ENCODE measurements around the gene SOD2.
"Not testable (repeated sequence)": the region's sequence is repeated elsewhere in the genome, so short reads cannot be mapped to it uniquely, and the experiment has no call there.

The SOD2 gene

DNA sequence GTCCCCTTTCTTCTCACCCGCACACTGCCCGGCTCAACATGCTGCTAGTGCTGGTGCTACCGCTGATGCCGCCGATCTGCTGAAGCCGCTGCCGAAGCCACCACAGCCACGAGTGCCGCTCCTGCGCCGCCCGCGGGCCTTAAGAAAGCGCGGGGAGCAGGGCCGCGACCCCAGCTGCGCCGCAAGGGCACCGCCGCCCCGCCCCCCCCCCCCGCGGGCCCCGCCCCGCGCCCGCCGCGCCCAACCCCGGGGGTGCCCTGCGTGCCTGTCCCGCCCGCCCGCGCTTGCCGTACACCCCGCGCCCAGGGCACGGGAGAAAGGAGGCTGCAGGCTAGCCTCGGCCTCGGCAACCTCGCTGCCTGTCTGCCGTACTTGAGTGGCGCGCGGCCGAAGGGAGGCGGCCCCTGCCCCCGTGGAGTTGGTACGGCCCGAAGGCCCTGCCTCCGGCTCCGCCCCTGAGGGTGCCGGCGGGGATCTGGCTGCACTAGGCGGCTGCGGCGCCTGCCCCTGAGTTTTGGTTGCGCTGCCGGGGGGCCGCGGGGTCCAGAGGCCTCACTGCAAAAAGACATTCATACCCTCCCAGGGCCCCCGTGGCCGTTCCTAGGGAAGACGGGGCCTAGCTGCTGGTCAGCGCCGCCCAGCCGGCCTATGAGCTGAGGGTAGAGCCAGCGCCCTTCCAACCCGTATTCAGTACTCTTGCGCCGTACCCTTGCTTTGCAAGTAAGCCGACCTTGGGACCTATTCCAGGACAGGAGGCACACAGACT is at the start of gene SOD2:
Gene SOD2 (minus strand): TSS at position 114 of the 766 bp plus-strand sequence. CDS start 74 bp downstream, at position 40.
- DNase-seq = peak; percentile 68

DNA sequence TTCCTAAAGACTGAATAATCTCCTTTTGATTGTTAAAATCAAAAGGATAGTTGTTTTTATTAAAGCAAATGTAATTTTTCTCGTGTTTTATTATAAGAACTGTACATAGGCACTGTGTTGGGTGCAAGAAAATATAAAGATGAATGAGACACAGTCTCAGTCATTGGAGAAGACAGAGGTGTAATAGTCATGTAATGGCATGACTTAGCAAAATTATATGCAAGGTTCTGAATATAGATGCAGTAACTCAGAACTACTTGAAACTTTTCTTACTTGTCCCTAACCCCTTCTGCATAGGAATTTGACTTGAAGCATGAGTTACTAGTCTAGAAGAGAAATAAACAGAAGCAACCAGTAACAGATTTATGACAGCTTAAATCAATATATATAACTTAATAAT is 49.1 kb upstream of the SOD2 start:
- DNase-seq = no peak

DNA sequence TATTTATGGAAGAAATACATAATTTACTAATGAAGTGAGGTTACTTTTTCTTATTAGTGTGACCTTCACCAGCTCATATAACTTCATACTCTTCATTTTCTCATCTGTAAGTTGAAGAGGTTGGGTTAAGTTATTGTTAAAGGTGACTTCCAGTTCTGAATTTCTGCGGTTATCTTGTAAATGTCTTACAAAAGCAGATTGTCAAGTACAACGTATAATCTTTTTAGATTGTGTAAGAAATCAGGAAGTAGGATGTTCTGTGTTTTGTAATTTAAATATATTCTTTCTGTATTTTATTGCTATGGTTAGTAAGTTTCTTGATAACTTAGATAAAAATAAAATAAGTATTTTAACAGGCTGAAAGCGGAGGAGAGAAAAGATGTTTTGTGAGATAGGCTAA is 46.3 kb upstream of the SOD2 start:
- DNase-seq = no peak

DNA sequence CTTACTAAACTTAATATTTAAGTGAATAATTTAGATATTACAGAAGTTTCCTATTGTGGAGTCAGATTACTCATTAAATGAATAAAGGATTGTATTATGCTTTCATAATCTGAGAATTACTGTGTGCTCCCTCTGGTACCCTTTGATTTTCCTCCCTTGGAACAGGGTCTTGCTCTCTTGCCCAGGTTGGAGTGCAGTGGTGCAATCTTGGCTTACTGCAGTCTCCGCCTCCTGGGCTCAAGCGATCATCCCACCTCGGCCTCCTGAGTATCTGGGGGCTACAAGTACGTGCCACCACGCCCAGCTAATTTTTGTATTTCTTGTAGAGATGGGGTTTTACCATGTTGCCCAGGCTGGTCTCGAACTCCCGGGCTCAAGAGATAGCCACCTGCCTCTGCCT is 43.9 kb upstream of the SOD2 start:
- DNase-seq = no peak

DNA sequence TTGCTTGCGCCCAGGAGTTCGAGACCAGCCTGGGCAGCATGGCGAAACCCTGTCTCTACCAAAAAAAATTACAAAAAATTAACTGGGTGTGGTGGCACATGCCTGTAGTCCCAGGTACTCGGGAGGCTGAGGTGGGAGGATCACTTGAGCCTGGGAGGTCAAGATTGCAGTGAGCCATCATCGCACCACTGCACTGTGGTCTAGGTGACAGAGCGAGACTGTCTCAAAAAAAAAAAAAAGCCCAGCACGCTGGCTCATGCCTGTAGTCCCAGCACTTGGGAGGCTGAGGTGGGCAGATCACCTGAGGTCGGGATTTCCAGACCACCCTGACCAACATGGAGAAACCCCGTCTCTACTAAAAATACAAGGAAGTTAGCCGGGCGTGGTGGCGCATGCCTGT is 40.4 kb upstream of the SOD2 start:
- not testable (repeated sequence) for DNase-seq

DNA sequence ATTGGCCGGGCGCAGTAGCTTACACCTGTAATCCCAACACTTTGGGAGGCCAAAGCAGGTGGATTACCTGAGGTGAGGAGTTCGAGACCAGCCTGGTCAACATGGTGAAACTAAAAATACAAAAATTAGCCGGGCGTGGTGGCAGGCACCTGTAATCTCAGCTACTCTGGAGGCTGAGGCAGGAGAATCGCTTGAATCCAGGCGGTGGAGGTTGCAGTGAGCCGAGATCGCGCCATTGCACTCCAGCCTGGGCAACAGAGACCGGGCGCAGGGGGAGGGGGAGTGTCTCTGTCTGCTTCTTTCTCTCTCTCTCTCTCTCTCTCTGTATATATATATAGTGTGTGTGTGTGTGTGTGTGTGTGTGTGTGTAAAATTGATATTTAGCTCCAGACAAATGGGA is 39.5 kb upstream of the SOD2 start:
- DNase-seq = not testable (repeated sequence)

DNA sequence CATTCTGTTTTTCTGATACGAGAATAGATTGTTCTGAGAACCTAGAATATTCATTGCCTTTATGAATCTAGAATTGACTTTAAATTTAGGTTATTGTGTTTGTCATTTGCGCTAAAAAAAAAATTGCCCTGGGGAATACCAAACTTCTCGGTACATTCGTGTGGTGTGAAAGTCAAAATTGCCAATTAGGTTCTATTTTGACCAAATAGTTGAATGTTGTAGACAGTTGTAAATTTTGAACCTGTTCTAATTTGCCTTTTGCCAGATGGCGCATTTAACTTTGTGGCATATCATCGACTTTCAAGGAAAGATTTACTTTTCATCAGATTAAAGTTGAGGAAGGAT is 37.3 kb upstream of the SOD2 start:
- DNase-seq = no peak

DNA sequence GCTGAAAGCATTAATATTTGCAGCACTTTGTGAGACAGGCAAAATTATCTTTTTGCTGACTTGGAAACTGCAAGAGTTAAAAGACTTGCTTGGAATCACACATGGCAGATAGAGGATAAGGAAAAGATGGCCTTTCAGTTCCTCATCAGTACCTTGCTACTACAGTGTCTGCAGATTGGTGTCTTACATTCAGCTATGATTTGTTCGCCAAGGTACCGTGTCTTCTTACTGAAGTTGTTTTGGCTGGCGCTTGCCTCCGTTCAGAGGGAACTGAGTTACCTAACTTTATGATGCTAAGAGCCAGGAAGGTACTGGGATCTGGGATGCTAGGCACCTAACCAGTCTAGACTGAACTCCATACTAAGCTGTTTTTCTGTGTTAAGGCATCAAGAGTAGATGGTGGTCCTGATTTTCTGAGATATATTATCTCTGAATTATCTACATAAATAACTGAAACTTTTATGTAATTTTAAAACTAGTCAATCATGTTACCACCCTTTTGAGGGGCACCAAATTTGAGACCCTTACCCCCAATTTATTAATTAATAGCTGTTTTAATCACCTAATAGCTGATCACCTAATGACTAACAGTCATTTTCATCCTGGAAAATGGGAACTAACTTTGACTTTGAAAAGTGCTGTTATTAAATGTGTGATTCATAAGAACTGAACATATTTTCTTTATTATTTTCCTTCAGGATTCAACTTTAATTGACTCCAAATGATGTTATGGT is 36.7 kb upstream of the SOD2 start:
- DNase-seq = no peak

DNA sequence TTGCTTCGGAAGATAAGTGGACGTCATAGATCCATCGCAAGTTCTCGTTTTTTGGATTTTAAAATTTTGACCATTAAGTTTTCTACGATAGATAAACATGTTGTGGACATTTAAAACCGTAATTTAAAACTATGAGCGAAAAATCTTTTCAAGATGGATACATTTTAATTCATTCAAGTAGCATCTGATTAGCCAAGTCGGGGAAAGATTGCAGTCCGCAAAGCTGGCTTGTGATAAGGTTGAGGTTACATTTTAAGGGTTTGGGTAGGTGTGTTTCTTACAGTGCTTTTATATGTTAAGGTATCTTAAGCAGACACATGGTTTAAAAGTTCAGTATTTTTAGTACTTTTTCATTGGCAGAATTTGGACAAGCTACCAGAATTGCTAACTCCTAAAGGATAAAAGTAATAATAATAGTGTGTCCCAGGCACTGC is 35.5 kb upstream of the SOD2 start:
- DNase-seq = no peak

DNA sequence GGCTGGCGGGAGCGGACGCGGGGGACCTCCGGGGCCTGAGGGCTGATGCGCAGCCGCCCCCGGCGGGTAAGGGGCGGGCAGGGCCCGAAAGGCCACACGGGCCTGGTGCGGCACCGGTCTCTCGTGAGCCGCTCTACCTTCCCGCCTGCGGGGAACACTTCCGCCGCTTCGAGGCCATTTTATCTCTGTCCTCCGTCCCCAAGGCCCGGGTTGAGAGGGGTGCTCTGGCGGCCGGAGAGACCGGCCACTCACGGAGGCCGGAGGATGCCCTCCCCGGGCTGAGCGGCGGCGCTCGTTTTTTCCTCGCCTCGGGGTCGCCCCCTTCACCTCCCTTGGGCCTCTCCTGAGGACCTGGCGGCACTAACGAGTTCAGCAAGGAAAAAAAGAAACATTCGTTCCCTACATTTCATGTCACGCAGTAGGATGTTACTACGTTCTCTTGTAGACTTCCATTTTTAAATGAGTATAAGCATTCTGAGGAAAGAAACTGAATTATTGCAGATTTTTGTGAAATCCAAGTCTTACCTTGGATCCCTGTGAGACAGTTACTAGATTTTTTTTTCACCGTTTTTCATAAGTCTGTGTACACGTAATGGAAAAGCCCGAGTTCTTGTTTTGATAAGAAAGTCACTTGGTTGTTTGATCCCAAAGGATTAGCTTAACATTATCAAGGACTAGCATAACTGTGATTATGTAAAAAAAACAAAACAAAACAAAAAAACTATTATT is 34.8 kb upstream of the SOD2 start:
- peak; percentile 34 for DNase-seq

DNA sequence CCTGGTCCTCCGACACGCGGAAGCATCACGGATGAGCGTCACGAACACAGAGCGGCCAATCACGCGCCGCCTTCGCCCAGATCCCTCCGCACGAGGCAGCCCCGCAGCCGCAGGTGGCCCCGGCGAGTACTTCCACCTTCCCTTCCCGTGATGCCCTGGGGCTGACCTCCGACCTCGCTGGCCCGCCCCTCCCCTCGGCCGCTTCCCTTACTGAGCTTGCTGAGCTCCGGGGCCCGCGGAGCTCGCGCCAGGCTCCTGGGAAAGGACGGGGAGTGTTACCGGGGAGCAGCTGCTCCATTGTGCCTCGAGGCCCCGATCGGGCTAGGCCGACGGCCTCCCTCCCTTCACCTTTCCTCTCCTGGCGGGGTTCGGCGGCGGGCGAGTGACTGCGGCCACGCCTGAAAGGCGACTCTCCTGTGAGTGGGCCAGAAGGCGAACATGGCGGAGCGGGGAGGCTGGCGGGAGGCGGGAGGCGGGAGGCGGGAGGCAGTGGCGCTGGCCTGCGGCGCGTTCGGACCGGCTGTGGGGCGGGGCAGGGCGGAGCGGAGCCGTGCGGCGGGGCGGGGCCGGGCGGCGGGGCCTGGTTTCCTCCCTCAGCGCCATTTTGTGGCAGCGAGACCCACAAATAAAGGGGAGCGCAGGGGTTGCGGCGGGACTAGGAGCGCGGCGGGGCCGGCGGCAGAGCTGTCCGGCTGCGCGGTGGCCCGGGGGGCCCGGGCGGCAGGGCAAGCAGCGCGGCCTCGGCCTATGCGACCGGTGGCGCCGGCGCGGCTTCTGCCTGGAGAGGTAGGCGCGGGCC is 34.1 kb upstream of the SOD2 start, which contains the start of gene WTAP:
Gene WTAP (plus strand): TSS at position 589 of the 799 bp plus-strand sequence. CDS start 8,760 bp downstream, outside the sequence.
- peak; percentile 94 for DNase-seq

DNA sequence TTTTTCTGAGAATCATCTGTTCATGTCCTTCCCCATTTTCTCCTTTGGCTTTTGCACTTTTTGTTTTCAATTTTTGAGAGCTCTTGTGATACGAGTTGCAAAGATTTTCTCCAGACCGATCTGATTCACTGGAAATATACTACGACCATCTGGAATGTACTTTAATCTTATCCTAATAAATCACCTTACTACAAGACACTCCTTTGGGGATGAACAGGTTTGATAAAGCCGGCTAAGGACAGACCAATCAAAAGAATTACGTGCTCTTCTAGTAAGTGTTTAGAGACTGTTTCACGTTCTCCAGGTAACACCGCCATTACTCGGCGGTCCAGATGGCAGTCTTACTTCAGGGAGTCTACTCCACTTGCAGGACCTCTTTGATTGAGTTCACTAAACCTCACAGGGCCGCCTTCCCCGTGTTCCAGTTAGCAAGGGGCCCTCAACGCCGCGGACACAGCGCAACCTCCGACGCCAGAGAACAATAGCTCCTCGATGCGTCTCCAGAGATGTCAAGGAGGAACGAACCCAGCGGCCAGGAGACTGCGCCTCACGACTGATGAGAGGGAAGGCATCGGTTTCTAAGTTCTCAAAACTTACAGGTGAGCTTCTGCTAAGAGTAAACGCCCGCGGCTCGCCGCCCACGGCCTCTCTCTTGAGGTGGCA is 33.3 kb upstream of the SOD2 start:
- peak; percentile 35 for DNase-seq

DNA sequence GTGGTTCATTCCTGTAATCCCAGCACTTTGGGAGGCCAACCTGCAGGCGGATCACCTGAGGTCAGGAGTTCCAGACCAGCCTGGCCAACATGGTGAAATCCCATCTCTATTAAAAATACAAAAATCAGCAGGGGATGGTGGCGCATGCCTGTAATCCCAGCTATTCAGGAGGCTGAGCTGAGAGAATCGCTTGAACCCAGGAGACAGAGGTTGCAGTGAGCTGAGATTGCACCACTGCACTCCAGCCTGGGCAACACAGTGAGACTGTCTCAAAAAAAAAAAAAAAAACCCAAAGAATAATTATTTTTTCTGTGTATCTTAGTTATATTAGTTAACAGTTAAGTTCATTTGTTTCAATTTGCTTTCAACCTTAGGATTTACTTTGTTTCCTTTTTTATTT is 32.2 kb upstream of the SOD2 start:
- DNase-seq = not testable (repeated sequence)

DNA sequence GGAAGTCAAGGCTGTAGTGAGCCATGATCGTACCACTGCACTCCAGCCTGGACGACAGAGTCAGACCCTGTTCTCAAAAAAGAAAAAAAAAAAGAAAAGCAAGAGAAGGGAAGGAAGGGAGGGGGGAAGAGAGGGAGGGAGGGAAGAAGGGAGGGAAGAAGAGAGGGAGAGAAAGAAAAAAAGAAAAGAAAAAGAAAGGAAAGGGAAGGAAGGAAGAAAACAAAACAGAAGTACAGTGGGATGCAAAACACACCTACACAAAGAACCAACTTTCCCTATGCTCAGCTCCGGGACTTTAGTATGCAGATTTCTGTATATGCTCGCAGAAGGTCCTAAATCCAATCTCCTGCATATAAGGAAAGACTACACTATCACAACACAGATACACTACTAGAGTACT is 31.7 kb upstream of the SOD2 start:
- no peak for DNase-seq

DNA sequence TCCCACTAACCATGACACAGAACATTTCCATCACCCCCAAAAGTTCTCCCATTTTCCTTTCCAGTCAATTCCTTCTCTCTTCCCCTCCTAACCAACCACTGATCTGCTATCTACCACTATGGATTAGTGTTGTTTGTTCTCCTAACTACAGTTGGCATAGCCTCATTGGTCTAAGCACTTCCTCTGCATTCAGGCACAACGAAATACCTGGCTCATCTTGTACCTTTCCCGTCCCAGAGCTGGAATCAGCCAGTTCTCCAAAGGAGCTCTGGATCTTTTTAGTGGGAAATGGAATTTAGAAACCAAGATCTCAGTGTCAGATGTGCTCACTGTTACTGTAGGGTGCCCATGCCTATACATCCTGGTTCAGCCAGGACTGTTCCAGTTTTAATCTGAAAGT is 30.2 kb upstream of the SOD2 start:
- DNase-seq = no peak

DNA sequence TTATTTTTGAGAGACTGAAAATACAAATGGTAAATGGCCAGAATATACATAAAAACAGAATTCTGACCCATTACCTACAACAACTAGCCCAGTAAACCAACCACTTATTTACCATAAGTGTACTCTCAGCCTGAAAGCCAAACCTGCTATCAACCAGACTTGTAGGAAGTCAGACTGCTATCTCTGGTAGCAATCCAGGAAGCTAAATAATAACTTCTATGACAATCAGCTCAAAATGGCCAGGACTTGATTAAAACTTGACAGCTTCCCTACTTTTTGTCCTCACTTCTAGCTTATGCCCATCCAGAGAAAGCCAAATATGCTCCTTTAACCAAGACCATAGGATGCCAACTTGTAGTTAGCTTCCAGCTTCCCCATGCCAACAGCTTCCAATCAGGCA is 29.6 kb upstream of the SOD2 start:
- DNase-seq = no peak

DNA sequence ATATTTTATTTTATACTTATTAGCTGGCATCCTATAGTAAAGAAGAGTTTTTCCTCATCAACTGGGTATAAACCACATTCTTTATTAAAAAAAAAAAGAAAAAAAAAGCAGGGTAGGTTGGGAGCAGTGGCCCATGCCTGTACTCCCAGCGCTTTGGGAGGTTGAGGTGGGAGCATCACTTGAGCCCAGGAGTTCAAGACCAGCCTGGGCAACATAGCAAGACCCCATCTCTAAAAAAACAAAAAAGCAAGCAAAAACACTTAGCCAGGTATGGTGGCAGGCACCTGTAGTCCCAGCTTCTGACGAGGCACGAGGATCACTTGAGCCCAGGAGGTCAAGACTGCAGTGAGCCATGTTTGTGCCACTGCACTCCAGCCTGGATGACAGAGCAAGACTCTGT is 28.9 kb upstream of the SOD2 start:
- DNase-seq = not testable (repeated sequence)

DNA sequence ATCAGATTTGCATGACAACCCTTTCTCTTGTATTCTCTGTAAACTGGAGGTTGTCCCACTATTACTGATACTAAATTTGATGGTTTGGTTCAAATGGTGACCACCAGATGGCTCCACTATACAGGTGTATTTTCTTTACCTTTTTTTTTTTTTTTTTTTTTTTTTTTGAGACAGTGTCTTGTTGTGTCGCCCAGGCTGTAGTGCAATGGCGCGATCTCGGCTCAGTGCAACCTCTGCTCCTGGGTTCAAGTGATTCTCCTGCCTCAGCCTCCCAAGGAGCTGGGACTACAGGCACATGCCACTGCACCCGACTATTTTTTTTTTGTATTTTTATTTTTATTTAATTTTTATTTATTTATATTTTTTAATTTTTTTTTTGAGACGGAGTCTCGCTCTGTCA is 27.7 kb upstream of the SOD2 start:
- DNase-seq = peak; percentile 63

DNA sequence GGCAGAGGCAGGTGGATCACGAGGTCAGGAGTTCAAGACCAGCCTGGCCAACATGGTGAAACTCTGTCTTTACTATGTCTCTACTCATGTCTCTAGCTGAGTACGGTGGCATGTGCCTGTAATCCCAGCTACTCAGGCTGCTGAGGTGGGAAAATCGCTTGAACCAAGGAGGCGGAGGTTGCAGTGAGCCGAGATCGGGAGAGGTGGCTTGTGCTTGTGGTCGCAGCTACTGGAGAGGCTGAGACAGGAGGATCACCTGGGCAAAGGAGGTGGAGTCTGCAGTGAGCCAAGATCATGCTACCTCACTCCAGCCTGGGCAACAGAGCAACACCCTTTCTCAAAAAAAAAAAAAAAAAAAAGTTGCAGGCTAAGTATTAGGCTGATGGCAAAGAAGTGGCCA is 26.2 kb upstream of the SOD2 start:
- no peak for DNase-seq

DNA sequence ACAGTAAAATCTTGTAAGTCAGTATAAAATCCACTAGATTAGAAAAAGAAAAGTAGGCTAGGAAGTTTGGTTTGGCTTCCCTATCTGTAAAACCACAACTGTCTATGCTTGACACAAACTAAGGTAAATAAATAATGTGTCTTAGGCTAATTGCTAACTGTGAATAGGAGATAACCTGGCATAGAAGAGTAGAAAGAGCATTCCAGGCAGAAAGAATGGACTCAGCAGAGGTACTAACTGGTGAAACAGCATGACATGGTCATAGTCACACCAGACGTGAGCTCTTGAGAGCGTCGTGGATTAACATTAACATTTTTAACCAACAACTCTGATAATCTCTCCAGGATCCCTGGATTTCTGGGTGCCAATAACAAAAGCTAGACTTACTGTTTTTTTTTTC is 25.6 kb upstream of the SOD2 start:
- no peak for DNase-seq

DNA sequence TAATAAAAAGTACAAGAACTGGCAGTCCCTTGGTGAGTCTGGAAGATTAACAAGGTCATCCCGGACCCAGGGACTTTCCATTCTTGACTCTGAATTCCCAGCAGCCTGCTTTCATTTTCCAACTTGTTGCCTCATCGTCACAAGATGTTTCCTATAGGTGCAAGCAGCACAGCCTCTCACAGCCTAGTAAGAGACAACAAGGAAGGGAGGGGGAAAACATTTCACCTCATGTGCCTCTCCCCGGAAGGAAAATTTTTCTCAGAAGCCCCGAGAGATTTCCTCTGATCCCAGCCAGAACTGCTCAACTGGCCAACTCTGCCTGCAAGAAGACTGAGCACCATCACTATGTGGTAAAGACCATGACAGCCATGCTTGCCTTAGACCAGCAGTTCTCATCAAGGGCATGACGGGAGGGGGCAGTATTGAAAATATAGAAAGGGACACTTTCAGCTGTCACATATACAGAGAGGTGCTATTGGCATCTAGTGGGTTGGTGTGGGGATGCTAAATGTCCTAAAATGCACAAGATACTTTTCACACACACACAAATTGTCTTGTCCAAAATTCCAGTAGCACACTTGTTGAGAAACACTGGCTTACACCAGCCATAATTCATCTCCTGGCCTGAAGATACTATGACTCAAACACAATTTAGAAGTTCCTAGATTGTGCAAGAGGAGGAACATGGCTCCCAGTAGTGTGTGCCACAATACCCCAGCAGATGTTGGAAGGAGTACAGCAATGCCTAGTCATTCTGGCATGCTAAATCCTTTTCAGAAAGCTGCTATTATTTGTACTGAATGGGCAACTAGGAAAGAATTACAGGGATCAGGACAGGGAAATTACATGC is 23.4 kb upstream of the SOD2 start:
- DNase-seq = no peak

All from NCI-H2029 (cell line).